Epithelial cell of esophagus (primary cell): ENCODE data around the gene TSPAN7.

Experiments
- DNase-seq: peaks from one replicate; pipeline ENCODE4 v3.0.0; 2010; ENCODE audit warnings: low read depth
- H3K4me3 ChIP-seq: 2 replicates; pipeline ENCODE4 v1.5.1; 2011; ENCODE audit warnings: mild to moderate bottlenecking, low read length, control low read depth
- CTCF ChIP-seq: IDR thresholded peaks from 2 replicates; pipeline ENCODE4 v1.5.1; 2011; ENCODE audit warnings: low read depth, mild to moderate bottlenecking, low read length, control low read depth, inconsistent platforms; ENCODE audit not compliant: insufficient read depth; ENCODE audit errors: missing control alignments

The TSPAN7 gene

DNA sequence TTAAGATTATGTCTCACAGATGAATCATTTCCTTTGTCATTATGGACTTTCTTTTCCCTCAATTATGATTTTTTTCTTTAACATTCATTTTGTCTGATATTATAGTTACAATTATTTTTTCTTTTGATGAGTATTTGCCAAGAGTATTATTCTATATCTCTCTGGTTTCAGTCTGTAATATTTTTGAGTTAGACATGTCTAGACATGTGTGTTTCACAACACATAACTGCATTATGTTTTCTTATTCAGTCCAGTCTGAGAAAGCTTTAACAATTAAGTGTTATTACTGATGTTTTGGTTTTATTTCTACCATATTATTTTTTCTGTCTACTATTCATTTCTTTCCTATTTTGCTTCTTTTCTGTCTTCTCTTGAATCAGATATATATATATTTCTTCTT lies 131.6 kb downstream of the TSPAN7 start:
- no peak overlapping the region for H3K4me3 ChIP-seq
- DNase-seq = peak; percentile 51
- no peak for TF ChIP-seq CTCF

DNA sequence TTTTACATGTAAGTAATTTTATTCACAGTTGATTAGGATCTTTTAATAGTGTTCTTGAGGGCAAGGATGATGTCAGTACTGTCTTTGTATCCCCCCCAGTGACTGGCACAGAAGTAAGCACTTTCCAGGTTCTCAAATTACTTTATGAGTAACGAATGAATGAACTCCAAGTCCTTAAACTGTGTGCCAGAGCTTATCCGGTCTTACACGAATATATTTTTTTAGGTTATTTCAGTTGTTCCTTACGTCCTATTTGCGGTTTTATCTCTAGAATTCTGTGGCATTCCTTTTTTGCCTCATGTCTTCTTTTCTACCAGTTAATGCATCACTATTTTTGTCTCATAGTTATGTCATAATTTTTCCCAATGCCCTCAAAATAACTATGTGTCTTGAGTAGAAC lies 133.1 kb downstream of the TSPAN7 start:
- H3K4me3 ChIP-seq = no peak overlapping the region
- TF ChIP-seq CTCF = no peak
- DNase-seq = peak; percentile 39

DNA sequence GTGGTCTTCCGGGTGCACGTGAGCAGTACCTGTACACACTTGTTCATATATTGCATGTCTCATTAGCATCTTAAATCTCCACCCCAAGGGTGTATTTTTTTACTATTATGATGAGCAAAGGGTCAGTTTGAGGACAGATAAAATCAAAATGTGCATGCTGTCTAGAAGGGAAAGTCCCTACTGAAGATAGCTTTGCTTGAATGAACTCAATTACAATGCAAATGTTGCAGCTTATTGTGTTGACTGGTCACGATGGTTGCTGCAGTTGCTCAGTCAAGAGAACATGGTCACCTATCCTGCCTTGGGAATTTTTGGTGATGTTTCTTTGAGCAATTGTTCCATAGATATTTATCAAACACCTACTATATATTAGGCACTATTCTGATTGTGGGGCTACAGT lies 136.1 kb downstream of the TSPAN7 start:
- H3K4me3 ChIP-seq = no peak overlapping the region
- no peak for TF ChIP-seq CTCF
- DNase-seq = no peak

- no peak for DNase-seq
- no peak overlapping the region for H3K4me3 ChIP-seq
- TF ChIP-seq CTCF = no peak
Observed at GRCh38 chrX:38699121-38699520, 137.8 kb downstream of the TSPAN7 start.

- no peak overlapping the region for H3K4me3 ChIP-seq
- no peak for TF ChIP-seq CTCF
- no peak for DNase-seq
Observed at GRCh38 chrX:38699696-38700095, 138.4 kb downstream of the TSPAN7 start.

GRCh38 chrX:38701073-38701472 lies 139.7 kb downstream of the TSPAN7 start:
- no peak for TF ChIP-seq CTCF
- no peak overlapping the region for H3K4me3 ChIP-seq
- DNase-seq = no peak

DNA sequence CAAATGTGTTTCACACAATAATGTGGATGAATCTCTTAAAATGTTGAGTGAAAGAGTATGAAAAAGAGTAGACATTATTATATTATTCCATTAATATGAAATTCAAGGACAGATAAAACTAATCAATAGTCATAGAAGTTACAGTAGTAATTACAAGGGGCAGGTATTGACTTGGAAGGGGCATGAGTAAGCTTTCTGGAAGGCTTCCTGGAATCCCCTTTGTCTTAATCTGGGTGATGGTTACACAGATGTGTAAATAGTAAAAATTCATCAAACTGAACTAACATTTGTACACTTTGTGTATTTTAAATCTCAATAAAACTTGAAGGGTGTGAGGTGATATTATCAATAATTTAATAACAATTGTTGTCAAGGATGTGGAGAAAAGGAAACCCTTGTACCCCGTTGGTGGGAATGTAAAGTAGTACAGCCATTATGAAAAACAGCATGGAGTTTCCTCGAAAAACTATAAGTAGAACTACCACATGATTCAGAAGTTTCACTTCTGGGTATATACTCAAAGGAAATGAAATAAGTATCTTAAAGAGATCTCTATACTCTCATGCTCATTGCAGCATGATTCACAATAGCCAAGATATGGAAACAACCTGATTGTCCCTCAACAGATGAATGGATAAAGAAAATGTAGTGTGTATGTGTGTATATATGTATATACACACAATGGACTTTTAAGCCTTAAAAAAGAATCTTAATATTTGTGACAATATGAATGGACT lies 143.0 kb downstream of the TSPAN7 start:
- DNase-seq = peak; percentile 12
- H3K4me3 ChIP-seq = no peak overlapping the region
- TF ChIP-seq CTCF = no peak
